Skeletal muscle tissue (tissue), 4 donors: ENCODE measurements around the gene DIP2C. TPM values are rescaled to one million over a fixed set of nuclear protein-coding genes. Genes with fewer than 3 reads are reported as not detected.
"Not testable (repeated sequence)": the region's sequence is repeated elsewhere in the genome, so short reads cannot be mapped to it uniquely, and the experiment has no call there.

Experiments
- H3K27ac ChIP-seq: one replicate; pipeline ENCODE4 v1.7.0; 2013; ENCODE audit warnings: mild to moderate bottlenecking, low read depth, low read length, inconsistent platforms
- H3K27me3 ChIP-seq, 3 donors: one replicate each; pipeline ENCODE4 v1.7.0; 2013; ENCODE audit warnings: low read length in 3 of 3; ENCODE audit not compliant: control insufficient read depth in 3 of 3, insufficient read depth in 3 of 3
- H3K36me3 ChIP-seq, 3 donors: one replicate each; pipeline ENCODE4 v1.7.0; 2013; ENCODE audit warnings: low read length in 3 of 3; ENCODE audit not compliant: control insufficient read depth in 3 of 3, insufficient read depth in 3 of 3
- H3K4me1 ChIP-seq, 3 donors: one replicate each; pipeline ENCODE4 v1.7.0; 2013; ENCODE audit warnings: low read length in 3 of 3, mild to moderate bottlenecking in 3 of 3; ENCODE audit not compliant: control insufficient read depth in 3 of 3, insufficient read depth in 3 of 3
- H3K4me3 ChIP-seq, 3 donors: one replicate each; pipeline ENCODE4 v1.7.0; 2013; ENCODE audit warnings: low read length in 3 of 3
- H3K9ac ChIP-seq, 3 donors: one replicate each; pipeline ENCODE4 v1.7.0; 2013; ENCODE audit warnings: low read length in 3 of 3, mild to moderate bottlenecking in 3 of 3, moderate library complexity in 2 of 3, low read depth in 1 of 3
- H3K9me3 ChIP-seq, 3 donors: one replicate each; pipeline ENCODE4 v1.7.0; 2013; ENCODE audit warnings: low read length in 3 of 3; ENCODE audit not compliant: control insufficient read depth in 3 of 3
- total RNA-seq: library from RNA; depleted of rRNA; stranded (reverse); fragments of >200 nt; gene quantifications from one replicate; pipeline ENCODE4 v1.2.3, GENCODE V29; 2014
- donor health status: Osteomylitis.

The DIP2C gene
- total RNA-seq, 1 donor from 2014 or later: 18.8 TPM

DNA sequence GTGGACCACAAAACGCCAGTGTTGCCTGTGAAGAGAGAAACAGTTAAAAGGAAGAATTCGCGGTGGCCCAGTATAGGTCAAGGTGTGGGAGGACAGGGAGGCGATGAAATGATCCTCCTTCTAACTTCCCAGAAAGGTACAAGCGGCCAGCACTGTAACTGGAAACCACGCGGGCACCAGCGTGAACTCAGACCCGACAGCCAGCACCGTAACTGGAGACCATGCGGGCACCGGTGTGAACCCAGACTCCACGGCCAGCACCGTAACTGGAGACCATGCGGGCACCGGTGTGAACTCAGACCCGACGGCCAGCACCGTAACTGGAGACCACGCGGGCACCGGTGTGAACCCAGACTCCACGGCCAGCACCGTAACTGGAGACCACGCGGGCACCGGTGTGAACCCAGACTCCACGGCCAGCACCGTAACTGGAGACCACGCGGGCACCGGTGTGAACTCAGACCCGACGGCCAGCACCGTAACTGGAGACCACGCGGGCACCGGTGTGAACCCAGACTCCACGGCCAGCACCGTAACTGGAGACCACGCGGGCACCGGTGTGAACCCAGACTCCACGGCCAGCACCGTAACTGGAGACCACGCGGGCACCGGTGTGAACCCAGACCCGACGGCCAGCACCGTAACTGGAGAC is 57.2 kb downstream of the DIP2C start:
- not testable (repeated sequence) for H3K9me3 ChIP-seq, H3K9ac ChIP-seq, H3K27me3 ChIP-seq, H3K27ac ChIP-seq, H3K36me3 ChIP-seq, H3K4me3 ChIP-seq
- H3K4me1 ChIP-seq: peaks cover 8 to 29% (median 14%) of the 10 kb centered on the region in 3 donors

DNA sequence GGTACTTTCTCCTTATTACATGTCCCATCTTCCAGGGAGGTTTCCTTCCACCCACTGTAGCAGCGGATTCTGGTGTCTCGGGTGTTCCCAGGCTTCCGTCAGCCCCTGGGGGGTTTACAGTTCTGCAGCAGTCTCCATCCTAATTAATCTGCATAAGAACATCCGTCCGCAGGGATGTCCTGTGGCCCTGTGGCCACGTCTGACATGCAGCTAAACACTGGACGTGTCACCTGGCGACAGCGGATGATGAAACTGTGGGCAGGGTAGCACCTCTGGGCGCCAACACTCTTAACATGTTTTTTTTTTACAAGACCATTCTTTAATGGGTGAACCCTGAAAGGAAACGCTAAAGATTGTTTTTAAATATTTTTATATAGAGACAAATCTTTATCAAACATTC is 58.2 kb downstream of the DIP2C start:
- H3K36me3 ChIP-seq: peaks cover 0 to 7% (median 0%) of the 10 kb centered on the region in 3 donors
- no peak overlapping the region for H3K27ac ChIP-seq
- H3K4me3 ChIP-seq: no peak overlapping the region
- no peaks in the 10 kb centered on the region for H3K27me3 ChIP-seq
- no peak overlapping the region for H3K9ac ChIP-seq
- H3K9me3 ChIP-seq: no peaks in the 10 kb centered on the region
- H3K4me1 ChIP-seq: peaks cover 8 to 39% (median 16%) of the 10 kb centered on the region in 3 donors

GRCh38 chr10:630581-631073 is 58.8 kb downstream of the DIP2C start:
- Histone ChIP-seq H3K9me3 (no peaks in the 10 kb centered on the region), H3K4me1 (peaks cover 14 to 43% (median 22%) of the 10 kb centered on the region in 3 donors), H3K4me3 (no peak overlapping the region), H3K27me3 (no peaks in the 10 kb centered on the region), H3K27ac (no peak overlapping the region), H3K36me3 (peaks cover 0 to 7% (median 0%) of the 10 kb centered on the region in 3 donors), H3K9ac (no peak overlapping the region)

DNA sequence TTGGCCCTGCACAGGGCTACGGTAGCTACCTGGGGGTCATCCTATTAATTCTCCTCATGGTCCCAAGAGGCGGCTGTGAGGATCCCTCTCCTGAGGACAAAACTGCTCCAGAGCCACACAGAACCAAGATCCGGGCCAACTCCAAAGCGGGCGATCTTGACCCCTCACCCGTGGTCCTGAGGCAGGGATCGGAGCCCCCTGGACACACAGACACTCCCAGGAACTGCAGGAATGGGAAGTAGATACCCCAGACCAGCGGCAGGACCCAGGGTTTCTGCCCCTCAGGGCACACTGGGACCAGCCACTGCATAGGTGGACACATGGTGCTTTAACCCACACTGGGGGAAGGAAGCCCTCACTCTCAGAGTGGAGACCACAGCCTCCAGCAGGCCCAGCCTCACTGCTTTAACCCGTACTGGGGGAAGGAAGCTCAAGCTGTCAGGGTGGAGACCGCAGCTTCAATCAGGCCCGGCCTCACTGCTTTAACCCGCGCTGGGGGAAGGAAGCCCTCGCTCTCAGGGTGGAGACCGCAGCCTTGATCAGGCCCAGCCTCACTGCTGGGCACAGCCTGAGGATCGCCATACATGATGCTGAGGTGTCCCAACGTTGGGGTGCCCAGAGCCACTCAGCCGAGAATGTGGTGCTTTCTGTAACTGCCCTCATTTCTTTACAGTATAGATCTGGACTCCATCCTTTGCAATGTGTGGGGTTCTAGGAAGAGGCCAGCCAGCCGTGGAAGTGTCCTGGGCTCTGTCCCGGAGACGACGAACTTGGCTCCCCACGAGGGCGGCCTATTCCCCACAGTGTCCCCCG is 60.1 kb downstream of the DIP2C start:
- H3K27ac ChIP-seq: no peak overlapping the region

GRCh38 chr10:628386-629045 is 61.0 kb downstream of the DIP2C start:
- peaks cover 24 to 43% (median 32%) of the 10 kb centered on the region in 3 donors for H3K4me1 ChIP-seq

More for the DNA sequence above, 60.1 kb downstream of the DIP2C start:
- Histone ChIP-seq H3K9ac (no peak overlapping the region), H3K4me1 (peaks cover 26 to 47% (median 34%) of the 10 kb centered on the region in 3 donors), H3K4me3 (no peak overlapping the region), H3K27me3 (no peaks in the 10 kb centered on the region), H3K36me3 (peaks cover 0 to 7% (median 0%) of the 10 kb centered on the region in 3 donors), H3K9me3 (no peaks in the 10 kb centered on the region)

GRCh38 chr10:627032-627992 is 62.2 kb downstream of the DIP2C start:
- H3K4me1 ChIP-seq: peaks cover 27 to 52% (median 37%) of the 10 kb centered on the region in 3 donors
- H3K27me3 ChIP-seq: no peaks in the 10 kb centered on the region
- H3K27ac ChIP-seq: no peak overlapping the region
- H3K9ac ChIP-seq: no peak overlapping the region
- no peak overlapping the region for H3K4me3 ChIP-seq
- no peaks in the 10 kb centered on the region for H3K9me3 ChIP-seq
- peaks cover 0 to 7% (median 0%) of the 10 kb centered on the region in 3 donors for H3K36me3 ChIP-seq

More at GRCh38 chr10:628386-629045, 61.0 kb downstream of the DIP2C start:
- no peak overlapping the region for H3K9ac ChIP-seq
- no peak overlapping the region for H3K27ac ChIP-seq
- H3K36me3 ChIP-seq: peaks cover 0 to 7% (median 0%) of the 10 kb centered on the region in 3 donors
- H3K27me3 ChIP-seq: no peaks in the 10 kb centered on the region
- H3K9me3 ChIP-seq: no peaks in the 10 kb centered on the region
- H3K4me3 ChIP-seq: no peak overlapping the region

- H3K4me3 ChIP-seq: peak overlapping the region in 2 of 3 donors; percentile 49 to 65
- peak overlapping the region; percentile 84 for H3K27ac ChIP-seq
- H3K4me1 ChIP-seq: peaks cover 27 to 59% (median 36%) of the 10 kb centered on the region in 3 donors
- H3K27me3 ChIP-seq: no peaks in the 10 kb centered on the region
- peaks cover 0 to 7% (median 0%) of the 10 kb centered on the region in 3 donors for H3K36me3 ChIP-seq
- H3K9ac ChIP-seq: peak overlapping the region; percentile 17 to 81 (median 54)
- no peaks in the 10 kb centered on the region for H3K9me3 ChIP-seq
Observed at GRCh38 chr10:625751-626711, 63.4 kb downstream of the DIP2C start.

- H3K9me3 ChIP-seq: no peaks in the 10 kb centered on the region
- peak overlapping the region; percentile 45 to 65 (median 49) for H3K4me3 ChIP-seq
- no peaks in the 10 kb centered on the region for H3K27me3 ChIP-seq
- H3K4me1 ChIP-seq: peaks cover 27 to 61% (median 36%) of the 10 kb centered on the region in 3 donors
- peak overlapping the region; percentile 52 to 81 (median 54) for H3K9ac ChIP-seq
- H3K36me3 ChIP-seq: peaks cover 0 to 7% (median 0%) of the 10 kb centered on the region in 3 donors
- H3K27ac ChIP-seq: peak overlapping the region; percentile 84
Observed at GRCh38 chr10:625333-625696, 64.2 kb downstream of the DIP2C start.
